GM12878 (cell line): ENCODE results near the gene CHIT1. TPM values are rescaled to one million over a fixed set of nuclear protein-coding genes. Genes with fewer than 3 reads are reported as not detected.

Source experiments
- ATAC-seq: fragments of 200-7000 bp; cut with Tn5 transposase; 3 replicates; pipeline ENCODE4 v1.9.1; 2020; ENCODE audit warnings: mild to moderate bottlenecking, moderate library complexity
- BruUV-seq: library from RNA; stranded (reverse); fragments of 400-500 nt; replicated peaks from 2 replicates; lab custom pipeline; 2021; lab: Mats Ljungman, UMichigan
- CTCF ChIA-PET: fragments of 300-600 bp; sonication (Branson Sonifier 250); formaldehyde crosslinking; extraction: SDS; loops from one replicate; lab custom pipeline; 2021; ENCODE audit warnings: inconsistent platforms; lab: Yijun Ruan, JAX
- POLR2A ChIA-PET: fragments of 350-600 bp; formaldehyde crosslinking; extraction: SDS; loops from one replicate; lab custom pipeline; 2021; ENCODE audit warnings: inconsistent platforms; lab: Charles Lee
- RAD21 ChIA-PET: fragments of 300-600 bp; sonication (Branson Sonifier 250); formaldehyde crosslinking; loops from one replicate; lab custom pipeline; 2023; ENCODE audit warnings: antibody characterized with exemption; ENCODE audit not compliant: unreplicated experiment; lab: Charles Lee
- SMC1A ChIA-PET: fragments of 300-600 bp; sonication (Branson Sonifier 250); formaldehyde crosslinking; loops from one replicate; lab custom pipeline; 2023; ENCODE audit not compliant: unreplicated experiment, uncharacterized antibody; lab: Charles Lee
- DNase-seq: peaks from one replicate; pipeline ENCODE4 v3.0.0-alpha.2; 2011; ENCODE audit warnings: low read depth, low spot score
- FAIRE-seq: peaks from 3 replicates; lab custom pipeline; 2011; peaks lifted over from hg19 to GRCh38; lab: Jason Lieb, UNC
- H2AFZ ChIP-seq: 2 replicates; pipeline ENCODE4 v1.6.0; 2011; ENCODE audit warnings: low read depth, low read length, control low read depth; ENCODE audit not compliant: control insufficient read depth
- H3K27ac ChIP-seq: 2 replicates; pipeline ENCODE4 v1.5.1; 2011; ENCODE audit warnings: control low read depth; ENCODE audit not compliant: control insufficient read depth, insufficient read depth
- H3K27me3 ChIP-seq, 2 experiments: replicated peaks in 1 of 2; 2 replicates each; pipeline versions ENCODE4 v1.6.0 to v1.6.1; 2011; ENCODE audit warnings: low read length in 1 of 2; ENCODE audit not compliant: control insufficient read depth in 2 of 2, insufficient read depth in 2 of 2
- H3K36me3 ChIP-seq, 2 experiments: 2 replicates each; pipeline ENCODE4 v1.5.1; 2011; ENCODE audit warnings: low read length in 1 of 2; ENCODE audit not compliant: control insufficient read depth in 2 of 2, insufficient read depth in 2 of 2
- H3K4me1 ChIP-seq: 2 replicates; pipeline ENCODE4 v1.6.1; 2011; ENCODE audit warnings: mild to moderate bottlenecking, low read length, moderate library complexity, mixed read lengths; ENCODE audit not compliant: control insufficient read depth, insufficient read depth
- H3K4me2 ChIP-seq: 2 replicates; pipeline ENCODE4 v1.6.0; 2011; ENCODE audit warnings: control low read depth; ENCODE audit not compliant: control insufficient read depth, insufficient read depth
- H3K4me3 ChIP-seq: fragments of 200-600 bp; sonication (generic); 2 replicates; pipeline ENCODE4 v1.5.1; 2016
- H3K79me2 ChIP-seq: 2 replicates; pipeline ENCODE4 v1.6.0; 2011; ENCODE audit warnings: low read length; ENCODE audit not compliant: control insufficient read depth, insufficient read depth
- H3K9ac ChIP-seq: 2 replicates; pipeline ENCODE4 v1.8.0; 2011; ENCODE audit warnings: low read length, control low read depth, mixed read lengths; ENCODE audit not compliant: control insufficient read depth, insufficient read depth
- H3K9me3 ChIP-seq: replicated peaks from 3 replicates; pipeline ENCODE4 v1.5.1; 2011; ENCODE audit warnings: mild to moderate bottlenecking, low read length; ENCODE audit not compliant: control insufficient read depth, insufficient read depth
- H4K20me1 ChIP-seq: 2 replicates; pipeline ENCODE4 v1.6.0; 2011; ENCODE audit not compliant: control insufficient read depth, insufficient read depth
- CEBPZ ChIP-seq: fragments of 150-350 bp; IDR thresholded peaks from 2 replicates; pipeline ENCODE4 v1.6.1; 2016; ENCODE audit warnings: low read depth, low read length
- ETV6 ChIP-seq, 2 experiments: fragments of 450-650 bp in 1 of 2; IDR thresholded peaks in 1 of 2; conservative IDR thresholded peaks in 1 of 2; 2 replicates each; pipeline ENCODE4 v1.6.1; 2014; ENCODE audit warnings: antibody characterized with exemption in 1 of 2, borderline replicate concordance in 1 of 2, low read depth in 1 of 2, mild to moderate bottlenecking in 1 of 2, moderate library complexity in 1 of 2
- HCFC1 ChIP-seq: fragments of 150-350 bp; IDR thresholded peaks from 2 replicates; pipeline ENCODE4 v1.6.1; 2014; ENCODE audit warnings: low read length
- IRF3 ChIP-seq: fragments of 450-650 bp; IDR thresholded peaks from 2 replicates; pipeline ENCODE4 v1.6.1; 2014; ENCODE audit warnings: mild to moderate bottlenecking
- MXI1 ChIP-seq: fragments of 150-350 bp; IDR thresholded peaks from 2 replicates; pipeline ENCODE4 v1.6.1; 2011; ENCODE audit warnings: low read depth, mild to moderate bottlenecking, inconsistent platforms, low read length, improper control_type of control experiment
- NR2C1 ChIP-seq: fragments of 450-650 bp; IDR thresholded peaks from 2 replicates; pipeline ENCODE4 v1.6.1; 2017; ENCODE audit warnings: antibody characterized with exemption, mild to moderate bottlenecking, moderate library complexity
- RBBP5 ChIP-seq: fragments of 200-600 bp; sonication (generic); conservative IDR thresholded peaks from 2 replicates; pipeline ENCODE4 v1.6.1; 2016
- SMARCA5 ChIP-seq: fragments of 450-650 bp; IDR thresholded peaks from 2 replicates; pipeline ENCODE4 v1.6.1; 2017; ENCODE audit warnings: mild to moderate bottlenecking
- SPI1 ChIP-seq: IDR thresholded peaks from 2 replicates; pipeline ENCODE4 v1.6.1; 2011; ENCODE audit warnings: low read depth, mild to moderate bottlenecking, low read length, moderate library complexity, borderline replicate concordance; ENCODE audit not compliant: insufficient read depth
- TAF1 ChIP-seq: IDR thresholded peaks from 2 replicates; pipeline ENCODE4 v1.6.1; 2011; ENCODE audit warnings: mild to moderate bottlenecking, low read depth, low read length, borderline replicate concordance
- ZNF207 ChIP-seq: fragments of 450-650 bp; IDR thresholded peaks from 2 replicates; pipeline ENCODE4 v1.6.1; 2014; ENCODE audit warnings: antibody characterized with exemption, mild to moderate bottlenecking, borderline replicate concordance
- ZNF384 ChIP-seq: IDR thresholded peaks from 2 replicates; pipeline ENCODE4 v1.6.1; 2012; ENCODE audit warnings: low read depth, mild to moderate bottlenecking, low read length, improper control_type of control experiment, borderline replicate concordance
- WGBS: methylation state at CpG from one replicate; pipeline ENCODE4 v1.1.6; 2016; ENCODE audit warnings: low lambda C conversion rate; ENCODE audit not compliant: insufficient replicate concordance, insufficient coverage; ENCODE audit errors: missing lambda C conversion rate; 5-methylcytosine and 5-hydroxymethylcytosine counted together
- in situ Hi-C: fragments of 300-500 bp; cut with MboI; formaldehyde crosslinking; loops from 9 replicates; pipeline ENCODE4 v1.14.3; 2018; ENCODE audit warnings: mixed read lengths
- intact Hi-C: fragments of 100-400 bp; cut with micrococcal nuclease; formaldehyde crosslinking; loops from one replicate; pipeline ENCODE4 v1.14.2; 2022; ENCODE audit not compliant: unreplicated experiment
- polyA plus RNA-seq, 11 experiments: library from polyadenylated mRNA; depleted of rRNA in 4 of 11; unstranded in 6 of 11; stranded (reverse) in 5 of 11; fragments of >200 nt; fragmentation: Nextera tagmentation in 4 of 11; fragmentation: Illumina TruSeq in 1 of 11; extraction: Ambion mirVana in 4 of 11; extraction: Trizol in 1 of 11; gene quantifications; 1 replicate in 1 of 11; 2 replicates in 10 of 11; pipeline versions ENCODE4 v1.2.1 to v1.2.3, GENCODE V29; 2011 to 2016; ENCODE audit warnings: inconsistent platforms in 2 of 11, missing spikeins in 2 of 11, low read depth in 1 of 11
- total RNA-seq, 4 experiments: library from RNA; depleted of rRNA in 3 of 4; stranded (reverse); fragments of >200 nt in 3 of 4; fragmentation: Illumina TruSeq in 1 of 4; extraction: Trizol in 1 of 4; gene quantifications; 2 replicates each; pipeline versions ENCODE4 v1.2.1 to v1.2.3, GENCODE V29; 2013 to 2021
- TF ChIP-seq, protein P1 (sequence below): IDR thresholded peaks from 2 replicates; pipeline ENCODE4 v1.6.1; 2012; ENCODE audit warnings: low read depth, low read length, improper control_type of control experiment

The CHIT1 gene
- total and polyA plus RNA-seq, 10 of the 15 experiments (the other 5 are each of a cell fraction or from before 2014, with no cell fraction given), result 0.02 to 2.1 (median 0.76) TPM

DNA sequence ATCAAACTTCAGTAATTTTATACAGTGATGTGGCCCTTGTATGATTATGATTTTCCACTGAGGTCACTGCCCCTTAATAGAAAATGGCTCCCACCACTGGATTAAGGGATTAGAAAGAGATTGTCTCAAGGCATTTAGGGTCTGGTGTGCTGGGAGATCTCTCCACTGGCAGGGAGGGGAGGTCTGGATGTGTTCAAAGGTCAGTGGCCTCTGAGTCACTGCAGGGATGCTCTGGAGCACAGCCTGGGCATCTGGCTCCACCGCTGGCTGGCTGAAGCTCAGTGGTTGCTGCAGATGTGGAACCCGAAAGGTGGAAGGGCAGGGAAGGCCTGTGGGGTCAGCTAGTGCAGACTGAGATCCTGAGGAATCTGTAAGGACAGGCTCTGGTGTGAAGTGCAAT lies 24.7 kb downstream of the CHIT1 start (continued):
- TF ChIP-seq CEBPZ (no peak), TAF1 (no peak), IRF3 (no peak), ETV6 (conservative IDR thresholded peaks at IDR 0.05 in 1 of 2, IDR thresholded peaks at IDR 0.05 in 1 of 2; ENCODE audit: borderline replicate concordance in 1 of 2, low read depth in 1 of 2) (no peak), NR2C1 (no peak)

- Histone ChIP-seq H3K9ac (no peak overlapping the region), H2AFZ (no peak overlapping the region), H4K20me1 (no peaks in the 10 kb centered on the region; the same call in 1 of the 2 replicates), H3K4me3 (no peak overlapping the region), H3K79me2 (no peaks in the 10 kb centered on the region), H3K9me3 (no peaks in the 10 kb centered on the region), H3K4me2 (no peak overlapping the region), H3K36me3 (no peaks in the 10 kb centered on the region), H3K4me1 (no peaks in the 10 kb centered on the region), H3K27ac (no peak overlapping the region), H3K27me3 (peaks cover 0 to 5% of the 10 kb centered on the region in 2 experiments; a peak in 3 of 4 replicates)
- ATAC-seq, result no peak
- CTCF ChIA-PET, result interaction anchor here (1.3 kb wide), 1 partner anchor 30 kb away, joined by 3 read pairs; no protein-coding TSS in a partner anchor
- in situ Hi-C loops (no loop called here), intact Hi-C loops (no loop called here)
- SMC1A ChIA-PET, result interaction anchor here (1.2 to 1.6 kb wide), 3 partner anchors 13 to 30 kb away, joined by 3 to 5 read pairs (median 3); no protein-coding TSS in a partner anchor
- WGBS, result 33% methylated on average over 15 of the region's 15 CpGs
- BruUV-seq, result no TSS peak
- no peak for FAIRE-seq
- no peak for DNase-seq
- RAD21 ChIA-PET, result no interaction called here
- POLR2A ChIA-PET, result no interaction called here
- TF ChIP-seq SPI1, result no peak
- no peak for TF ChIP-seq ZNF207
- TF ChIP-seq ZNF384, result no peak
- no peak for TF ChIP-seq SMARCA5
- no peak for TF ChIP-seq HCFC1
- no peak for TF ChIP-seq RBBP5
- TF ChIP-seq, protein P1, sequence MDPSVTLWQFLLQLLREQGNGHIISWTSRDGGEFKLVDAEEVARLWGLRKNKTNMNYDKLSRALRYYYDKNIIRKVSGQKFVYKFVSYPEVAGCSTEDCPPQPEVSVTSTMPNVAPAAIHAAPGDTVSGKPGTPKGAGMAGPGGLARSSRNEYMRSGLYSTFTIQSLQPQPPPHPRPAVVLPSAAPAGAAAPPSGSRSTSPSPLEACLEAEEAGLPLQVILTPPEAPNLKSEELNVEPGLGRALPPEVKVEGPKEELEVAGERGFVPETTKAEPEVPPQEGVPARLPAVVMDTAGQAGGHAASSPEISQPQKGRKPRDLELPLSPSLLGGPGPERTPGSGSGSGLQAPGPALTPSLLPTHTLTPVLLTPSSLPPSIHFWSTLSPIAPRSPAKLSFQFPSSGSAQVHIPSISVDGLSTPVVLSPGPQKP, result no peak
- TF ChIP-seq MXI1, result no peak
These were observed 26.8 kb downstream of the CHIT1 start for GRCh38 chr1:203202431-203203245.
